ENCODE data around the gene SCAF4. TPM values are rescaled to one million over a fixed set of nuclear protein-coding genes. Genes with fewer than 3 reads are reported as not detected.

Gene SCAF4
- total RNA-seq, 1 donor from 2014 or later = 71.8 TPM

- peaks cover 7% of the 10 kb centered on the region for H3K36me3 Mint-ChIP-seq (ENCODE audit: low read depth)
- H3K27ac Mint-ChIP-seq (ENCODE audit: unreplicated experiment) = no peak overlapping the region
- no peak for DNase-seq (ENCODE audit: low read depth, low spot score)
- no peaks in the 10 kb centered on the region for H3K27me3 Mint-ChIP-seq (ENCODE audit: low read depth)
- no peak overlapping the region for H3K4me3 Mint-ChIP-seq
- TF ChIP-seq, protein P1, sequence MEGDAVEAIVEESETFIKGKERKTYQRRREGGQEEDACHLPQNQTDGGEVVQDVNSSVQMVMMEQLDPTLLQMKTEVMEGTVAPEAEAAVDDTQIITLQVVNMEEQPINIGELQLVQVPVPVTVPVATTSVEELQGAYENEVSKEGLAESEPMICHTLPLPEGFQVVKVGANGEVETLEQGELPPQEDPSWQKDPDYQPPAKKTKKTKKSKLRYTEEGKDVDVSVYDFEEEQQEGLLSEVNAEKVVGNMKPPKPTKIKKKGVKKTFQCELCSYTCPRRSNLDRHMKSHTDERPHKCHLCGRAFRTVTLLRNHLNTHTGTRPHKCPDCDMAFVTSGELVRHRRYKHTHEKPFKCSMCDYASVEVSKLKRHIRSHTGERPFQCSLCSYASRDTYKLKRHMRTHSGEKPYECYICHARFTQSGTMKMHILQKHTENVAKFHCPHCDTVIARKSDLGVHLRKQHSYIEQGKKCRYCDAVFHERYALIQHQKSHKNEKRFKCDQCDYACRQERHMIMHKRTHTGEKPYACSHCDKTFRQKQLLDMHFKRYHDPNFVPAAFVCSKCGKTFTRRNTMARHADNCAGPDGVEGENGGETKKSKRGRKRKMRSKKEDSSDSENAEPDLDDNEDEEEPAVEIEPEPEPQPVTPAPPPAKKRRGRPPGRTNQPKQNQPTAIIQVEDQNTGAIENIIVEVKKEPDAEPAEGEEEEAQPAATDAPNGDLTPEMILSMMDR (conservative IDR thresholded peaks at IDR 0.05) = no peak
- no peaks in the 10 kb centered on the region for H3K9me3 Mint-ChIP-seq
- H3K4me1 Mint-ChIP-seq = peaks cover 52% of the 10 kb centered on the region
Measured at GRCh38 chr21:31720739-31721138, 11.2 kb downstream of the SCAF4 start.

GRCh38 chr21:31720330-31720729 is 11.6 kb downstream of the SCAF4 start:
- Mint-ChIP-seq H3K36me3 (ENCODE audit: low read depth) (peaks cover 7% of the 10 kb centered on the region), H3K4me3 (no peak overlapping the region), H3K4me1 (peaks cover 50% of the 10 kb centered on the region), H3K9me3 (no peaks in the 10 kb centered on the region), H3K27ac (ENCODE audit: unreplicated experiment) (no peak overlapping the region), H3K27me3 (ENCODE audit: low read depth) (no peaks in the 10 kb centered on the region)
- TF ChIP-seq, protein P1 (conservative IDR thresholded peaks at IDR 0.05) = no peak
- DNase-seq (ENCODE audit: low read depth, low spot score) = no peak

- no peak overlapping the region for H3K27ac Mint-ChIP-seq (ENCODE audit: unreplicated experiment)
- H3K4me1 Mint-ChIP-seq = peaks cover 50% of the 10 kb centered on the region
- no peaks in the 10 kb centered on the region for H3K9me3 Mint-ChIP-seq
- H3K4me3 Mint-ChIP-seq = no peak overlapping the region
- no peak for DNase-seq (ENCODE audit: low read depth, low spot score)
- H3K36me3 Mint-ChIP-seq (ENCODE audit: low read depth) = peaks cover 5% of the 10 kb centered on the region
- H3K27me3 Mint-ChIP-seq (ENCODE audit: low read depth) = no peaks in the 10 kb centered on the region
- TF ChIP-seq, protein P1 (conservative IDR thresholded peaks at IDR 0.05) = no peak
Measured at GRCh38 chr21:31716106-31716505, 15.8 kb downstream of the SCAF4 start.

GRCh38 chr21:31714741-31715365 is 17.1 kb downstream of the SCAF4 start:
- Mint-ChIP-seq H3K4me3 (no peak overlapping the region), H3K4me1 (peaks cover 44% of the 10 kb centered on the region), H3K9me3 (no peaks in the 10 kb centered on the region), H3K27ac (ENCODE audit: unreplicated experiment) (no peak overlapping the region), H3K27me3 (ENCODE audit: low read depth) (no peaks in the 10 kb centered on the region), H3K36me3 (ENCODE audit: low read depth) (peaks cover 5% of the 10 kb centered on the region)
- no peak for DNase-seq (ENCODE audit: low read depth, low spot score)
- TF ChIP-seq, protein P1 (conservative IDR thresholded peaks at IDR 0.05) = no peak

DNA sequence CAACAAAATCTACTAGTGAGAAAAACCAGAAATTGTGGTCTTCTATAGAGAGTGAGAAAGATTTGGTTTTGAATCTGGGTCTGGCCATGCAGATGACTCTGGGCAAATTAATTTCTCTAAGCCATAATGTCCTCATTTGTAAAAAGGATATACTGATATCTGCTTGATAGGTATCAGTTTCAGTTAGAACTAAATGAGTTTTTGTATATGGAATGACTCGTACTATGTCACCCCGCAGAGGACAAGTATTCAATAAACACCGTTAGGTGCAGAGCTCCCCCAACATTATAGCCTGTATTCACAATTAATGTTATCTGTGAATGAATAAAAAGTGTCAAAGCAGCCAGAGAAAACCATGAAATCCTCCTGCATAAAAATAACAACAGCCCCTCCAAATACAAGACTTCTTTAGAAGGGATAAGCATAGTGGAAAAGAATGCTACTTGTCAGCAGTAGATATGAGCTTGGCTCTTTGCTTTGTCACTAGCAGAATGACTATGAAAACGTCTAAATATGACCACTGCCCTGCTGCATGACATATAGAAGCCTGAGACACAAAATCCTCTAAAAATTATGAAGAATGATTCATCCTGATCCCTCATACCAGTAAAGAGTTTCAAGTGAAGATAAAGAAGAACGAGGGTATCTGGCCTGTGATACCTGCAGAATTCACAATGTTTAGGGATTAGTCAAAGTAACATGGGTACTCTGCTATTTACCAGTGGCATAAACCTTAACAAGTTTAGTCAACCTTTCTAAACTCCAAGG is 17.8 kb downstream of the SCAF4 start:
- Mint-ChIP-seq H3K4me1 (peaks cover 48% of the 10 kb centered on the region), H3K4me3 (no peak overlapping the region)
- no peak for DNase-seq (ENCODE audit: low read depth, low spot score)

More for the DNA sequence above, 17.8 kb downstream of the SCAF4 start:
- Mint-ChIP-seq H3K27ac (ENCODE audit: unreplicated experiment) (no peak overlapping the region), H3K36me3 (ENCODE audit: low read depth) (peaks cover 2% of the 10 kb centered on the region), H3K27me3 (ENCODE audit: low read depth) (no peaks in the 10 kb centered on the region), H3K9me3 (no peaks in the 10 kb centered on the region)
- TF ChIP-seq, protein P1 (conservative IDR thresholded peaks at IDR 0.05) = no peak

Data from neural crest cell (in vitro differentiated cells).